Thyroid gland (tissue), 4 donors: ENCODE measurements around the gene ZNF462.

ENCODE experiments used
- CTCF ChIP-seq, 6 experiments: fragments of 200-600 bp in 3 of 6; fragments of 450-650 bp in 3 of 6; sonication (generic) in 3 of 6; IDR thresholded peaks; one replicate each; pipeline ENCODE4 v1.5.1; 2016 to 2019; ENCODE audit warnings: antibody characterized with exemption in 6 of 6, mild to moderate bottlenecking in 2 of 6, inconsistent platforms in 1 of 6, moderate library complexity in 1 of 6
- POLR2A ChIP-seq, 2 donors: fragments of 450-650 bp; IDR thresholded peaks; one replicate each; pipeline ENCODE4 v1.6.1; 2017; ENCODE audit warnings: antibody characterized with exemption in 2 of 2, mild to moderate bottlenecking in 2 of 2, moderate library complexity in 1 of 2

- TF ChIP-seq CTCF (IDR thresholded peaks at IDR 0.05) (no peak), POLR2A (IDR thresholded peaks at IDR 0.05) (no peak)
These were observed 12.6 kb downstream of the ZNF462 start for GRCh38 chr9:106875529-106875928.
